PFSK-1 (cell line): Measurements from ENCODE around the gene RNF121.

Source experiments
- POLR2AphosphoS5 ChIP-seq: IDR thresholded peaks from 2 replicates; pipeline ENCODE4 v1.6.1; 2012; ENCODE audit warnings: low read depth, mild to moderate bottlenecking, control low read depth, low read length, moderate library complexity
- SIN3A ChIP-seq: IDR thresholded peaks from 2 replicates; pipeline ENCODE4 v1.6.1; 2012; ENCODE audit warnings: mild to moderate bottlenecking, low read length, moderate library complexity, borderline replicate concordance; ENCODE audit not compliant: insufficient read depth
- TAF1 ChIP-seq: IDR thresholded peaks from 2 replicates; pipeline ENCODE4 v1.6.1; 2012; ENCODE audit warnings: low read length, control low read depth, borderline replicate concordance; ENCODE audit not compliant: insufficient read depth
- TF ChIP-seq, protein P1 (sequence below), 2 experiments: IDR thresholded peaks; 2 replicates each; pipeline versions ENCODE4 v1.6.1 to v1.8.0; 2011 to 2012; ENCODE audit warnings: low read depth in 2 of 2, low read length in 2 of 2, control low read depth in 1 of 2, inconsistent platforms in 1 of 2, mild to moderate bottlenecking in 1 of 2, moderate library complexity in 1 of 2; ENCODE audit not compliant: insufficient read depth in 1 of 2

DNA sequence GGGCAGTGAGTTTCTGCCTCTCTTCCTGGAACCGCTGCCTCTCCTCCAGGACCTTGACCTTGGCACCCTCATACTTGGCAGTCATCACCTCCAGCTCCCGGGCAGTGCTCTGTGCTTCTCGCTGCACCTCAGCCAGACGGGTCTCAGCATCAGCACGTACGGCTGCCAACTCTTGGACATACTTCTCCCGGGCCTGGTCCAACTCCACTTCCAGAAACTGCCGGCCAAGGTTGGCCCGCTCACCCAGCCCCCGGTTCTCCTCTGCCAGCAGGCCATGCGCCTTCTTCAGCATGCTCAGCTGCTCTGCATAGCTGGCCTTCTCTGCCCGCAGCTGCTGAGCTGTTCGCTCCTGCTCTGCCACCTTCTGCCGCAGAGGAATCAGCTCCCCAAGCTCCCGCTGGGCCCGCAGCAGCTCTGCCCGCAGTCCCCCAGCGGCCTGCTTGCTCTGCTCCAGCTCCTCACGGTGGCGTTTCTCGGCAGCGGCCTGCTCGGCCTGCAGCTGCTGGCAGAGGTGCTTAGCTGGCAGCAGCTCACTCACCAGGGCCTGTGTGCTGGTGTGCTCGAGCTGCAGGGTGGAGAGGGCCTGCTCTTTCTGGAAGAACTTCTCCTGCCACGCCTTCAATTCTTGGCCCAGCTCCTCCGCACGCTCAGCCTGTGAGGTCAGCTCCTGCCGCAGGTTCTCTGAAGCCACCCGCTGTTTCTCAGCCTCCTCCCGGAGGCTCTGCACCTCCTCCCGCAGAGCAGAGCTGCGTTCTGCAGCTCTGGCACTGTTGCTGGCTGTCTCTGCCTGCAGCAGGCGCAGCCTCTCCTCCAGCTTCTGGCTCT is 84.3 kb downstream of the RNF121 start:
- no peak for TF ChIP-seq POLR2AphosphoS5
- TF ChIP-seq, protein P1, sequence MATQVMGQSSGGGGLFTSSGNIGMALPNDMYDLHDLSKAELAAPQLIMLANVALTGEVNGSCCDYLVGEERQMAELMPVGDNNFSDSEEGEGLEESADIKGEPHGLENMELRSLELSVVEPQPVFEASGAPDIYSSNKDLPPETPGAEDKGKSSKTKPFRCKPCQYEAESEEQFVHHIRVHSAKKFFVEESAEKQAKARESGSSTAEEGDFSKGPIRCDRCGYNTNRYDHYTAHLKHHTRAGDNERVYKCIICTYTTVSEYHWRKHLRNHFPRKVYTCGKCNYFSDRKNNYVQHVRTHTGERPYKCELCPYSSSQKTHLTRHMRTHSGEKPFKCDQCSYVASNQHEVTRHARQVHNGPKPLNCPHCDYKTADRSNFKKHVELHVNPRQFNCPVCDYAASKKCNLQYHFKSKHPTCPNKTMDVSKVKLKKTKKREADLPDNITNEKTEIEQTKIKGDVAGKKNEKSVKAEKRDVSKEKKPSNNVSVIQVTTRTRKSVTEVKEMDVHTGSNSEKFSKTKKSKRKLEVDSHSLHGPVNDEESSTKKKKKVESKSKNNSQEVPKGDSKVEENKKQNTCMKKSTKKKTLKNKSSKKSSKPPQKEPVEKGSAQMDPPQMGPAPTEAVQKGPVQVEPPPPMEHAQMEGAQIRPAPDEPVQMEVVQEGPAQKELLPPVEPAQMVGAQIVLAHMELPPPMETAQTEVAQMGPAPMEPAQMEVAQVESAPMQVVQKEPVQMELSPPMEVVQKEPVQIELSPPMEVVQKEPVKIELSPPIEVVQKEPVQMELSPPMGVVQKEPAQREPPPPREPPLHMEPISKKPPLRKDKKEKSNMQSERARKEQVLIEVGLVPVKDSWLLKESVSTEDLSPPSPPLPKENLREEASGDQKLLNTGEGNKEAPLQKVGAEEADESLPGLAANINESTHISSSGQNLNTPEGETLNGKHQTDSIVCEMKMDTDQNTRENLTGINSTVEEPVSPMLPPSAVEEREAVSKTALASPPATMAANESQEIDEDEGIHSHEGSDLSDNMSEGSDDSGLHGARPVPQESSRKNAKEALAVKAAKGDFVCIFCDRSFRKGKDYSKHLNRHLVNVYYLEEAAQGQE (IDR thresholded peaks at IDR 0.05; ENCODE audit: insufficient read depth in 1 of 2, low read depth in 2 of 2, low read length in 2 of 2) = no peak
- TF ChIP-seq TAF1 = no peak
- no peak for TF ChIP-seq SIN3A
